Activated T-cell treated with anti-CD3 and anti-CD28 coated beads, Interleukin-2, amount 50 U/mL, for 24 hours (primary cell): ENCODE results near the gene SRBD1.

Source experiments
- DNase-seq: peaks from one replicate; pipeline ENCODE4 v3.0.0-alpha.2; 2020
- H3K27ac Mint-ChIP-seq: 2 replicates; pipeline ENCODE4 v1.8.0; 2020; ENCODE audit warnings: mild to moderate bottlenecking, mixed read lengths
- H3K27me3 Mint-ChIP-seq: 2 replicates; pipeline ENCODE4 v1.8.0; 2020; ENCODE audit warnings: mixed read lengths
- H3K36me3 Mint-ChIP-seq: 2 replicates; pipeline ENCODE4 v1.8.0; 2020; ENCODE audit warnings: low read depth, mixed read lengths
- H3K4me1 Mint-ChIP-seq: 2 replicates; pipeline ENCODE4 v1.8.0; 2020; ENCODE audit warnings: low read depth, mixed read lengths
- H3K4me3 Mint-ChIP-seq: 2 replicates; pipeline ENCODE4 v1.8.0; 2020; ENCODE audit warnings: mild to moderate bottlenecking, moderate library complexity, mixed read lengths
- H3K9me3 Mint-ChIP-seq: 2 replicates; pipeline ENCODE4 v1.8.0; 2020; ENCODE audit warnings: mixed read lengths

Gene SRBD1

DNA sequence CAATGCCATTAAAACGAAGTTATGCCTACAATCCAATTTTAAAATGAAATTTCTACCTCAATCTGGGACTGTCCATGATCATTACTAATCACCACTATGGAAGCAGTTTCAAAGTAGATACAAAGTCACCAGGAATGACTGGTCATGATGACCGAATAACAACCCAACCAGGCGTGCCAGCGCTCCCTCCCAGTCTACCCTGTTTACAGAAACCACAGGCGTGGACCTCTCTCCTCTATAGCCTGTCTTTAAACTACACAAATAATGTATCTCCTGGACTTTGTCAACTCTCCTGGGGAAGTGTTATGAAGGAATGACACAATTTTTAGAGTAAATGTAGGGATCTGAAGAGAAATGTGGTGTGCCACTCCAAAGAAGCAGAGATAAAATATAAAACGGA is 150.2 kb downstream of the SRBD1 start:
- H3K36me3 Mint-ChIP-seq, result peaks cover 22% of the 10 kb centered on the region
- H3K4me1 Mint-ChIP-seq, result no peaks in the 10 kb centered on the region
- H3K27ac Mint-ChIP-seq, result no peak overlapping the region
- H3K4me3 Mint-ChIP-seq, result no peak overlapping the region
- no peaks in the 10 kb centered on the region for H3K9me3 Mint-ChIP-seq
- no peak for DNase-seq
- no peaks in the 10 kb centered on the region for H3K27me3 Mint-ChIP-seq

DNA sequence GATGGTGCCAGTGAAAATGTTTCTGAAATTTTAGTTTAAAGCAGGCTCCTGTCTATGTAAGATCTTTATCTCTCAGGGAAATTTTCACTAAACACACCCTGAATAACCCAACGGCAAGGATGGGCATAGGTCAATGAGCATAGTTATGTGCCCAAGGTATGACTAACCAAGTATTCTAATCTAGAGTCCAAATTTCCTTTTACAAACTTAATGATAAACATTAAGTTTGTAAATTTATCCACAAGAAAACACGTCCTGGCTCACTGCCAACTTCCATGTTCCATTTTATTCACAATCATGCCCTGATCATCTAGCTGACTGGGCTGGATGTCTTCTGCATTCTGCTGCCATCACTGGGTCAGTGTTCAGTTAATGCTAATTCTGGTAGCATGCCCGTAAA is 151.2 kb downstream of the SRBD1 start:
- Mint-ChIP-seq H3K27me3 (no peaks in the 10 kb centered on the region), H3K27ac (no peak overlapping the region)
- DNase-seq, result no peak

DNA sequence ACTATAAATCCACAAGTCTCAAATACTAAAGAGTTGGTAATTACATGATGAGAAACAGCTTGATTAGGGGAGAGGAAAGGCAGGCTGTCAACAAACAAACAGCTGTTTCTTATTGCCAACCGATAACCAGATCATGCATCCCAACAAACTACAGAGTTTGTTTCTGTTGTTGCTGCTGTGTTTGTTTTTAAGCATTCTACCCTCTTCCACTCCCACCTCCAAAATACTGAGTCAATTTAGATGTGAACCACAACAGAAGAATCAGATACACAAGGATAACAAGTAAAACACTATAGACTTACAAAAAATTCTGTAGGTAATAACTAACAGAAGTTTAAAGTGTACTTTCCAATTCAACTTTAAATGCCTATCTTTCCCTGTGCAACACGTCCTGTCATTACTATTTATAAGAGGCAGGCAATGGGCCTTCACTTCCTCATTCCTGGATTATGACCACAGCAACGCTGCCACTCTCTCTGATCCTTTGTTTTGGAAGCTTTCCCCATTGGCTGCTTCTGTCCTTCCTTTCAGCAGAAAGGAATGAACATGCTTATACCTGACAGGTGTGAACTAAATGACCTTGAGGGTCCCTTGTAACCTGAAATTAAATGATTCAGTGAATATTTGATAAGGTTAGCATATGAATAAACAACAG is 152.0 kb downstream of the SRBD1 start:
- H3K4me3 Mint-ChIP-seq, result no peak overlapping the region
- no peak for DNase-seq
- H3K27ac Mint-ChIP-seq, result no peak overlapping the region
- H3K9me3 Mint-ChIP-seq, result no peaks in the 10 kb centered on the region
- H3K4me1 Mint-ChIP-seq, result no peaks in the 10 kb centered on the region
- H3K27me3 Mint-ChIP-seq, result no peaks in the 10 kb centered on the region
- H3K36me3 Mint-ChIP-seq, result peaks cover 22% of the 10 kb centered on the region

More for the DNA sequence above, 151.2 kb downstream of the SRBD1 start:
- Mint-ChIP-seq H3K4me1 (no peaks in the 10 kb centered on the region), H3K36me3 (peaks cover 22% of the 10 kb centered on the region), H3K9me3 (no peaks in the 10 kb centered on the region), H3K4me3 (no peak overlapping the region)

DNA sequence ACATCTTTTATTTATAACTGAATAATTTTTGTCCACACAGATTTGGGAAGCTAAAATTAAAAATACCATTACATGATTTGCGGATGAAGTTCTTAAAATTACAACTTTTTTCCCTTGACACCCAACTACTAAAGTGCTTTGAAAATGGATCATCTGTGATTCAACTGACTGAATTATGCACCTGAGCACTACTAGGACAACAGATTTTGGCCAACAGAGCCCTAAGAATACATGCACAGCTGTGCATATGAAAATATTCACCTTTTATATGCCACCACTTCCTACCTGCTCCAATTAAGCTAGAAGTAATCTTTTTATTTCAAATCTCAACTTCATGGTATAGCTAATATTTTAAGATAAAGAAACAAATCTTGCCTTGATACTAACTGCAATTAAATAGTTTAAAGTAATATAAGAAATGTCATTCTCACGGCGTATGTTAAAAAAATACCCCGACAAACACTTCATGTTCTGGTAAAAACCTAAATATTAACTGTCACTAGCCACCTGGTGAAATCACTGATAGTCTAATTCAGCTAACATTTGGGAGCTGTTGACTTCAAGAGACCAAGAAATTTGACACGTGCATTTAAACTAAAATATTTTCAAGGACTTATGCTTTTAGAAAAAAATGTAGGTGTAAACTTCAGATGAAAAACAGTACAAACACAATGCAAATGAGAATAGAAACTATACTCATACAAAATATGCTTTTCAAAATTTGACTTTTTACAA is 153.7 kb downstream of the SRBD1 start:
- H3K4me1 Mint-ChIP-seq, result no peaks in the 10 kb centered on the region
- peaks cover 22% of the 10 kb centered on the region for H3K36me3 Mint-ChIP-seq
- H3K4me3 Mint-ChIP-seq, result no peak overlapping the region
- H3K27me3 Mint-ChIP-seq, result no peaks in the 10 kb centered on the region
- H3K9me3 Mint-ChIP-seq, result no peaks in the 10 kb centered on the region
- DNase-seq, result no peak
- H3K27ac Mint-ChIP-seq, result no peak overlapping the region

- Mint-ChIP-seq H3K4me1 (no peaks in the 10 kb centered on the region), H3K4me3 (no peak overlapping the region), H3K36me3 (peaks cover 2% of the 10 kb centered on the region), H3K9me3 (no peaks in the 10 kb centered on the region), H3K27me3 (no peaks in the 10 kb centered on the region), H3K27ac (no peak overlapping the region)
- no peak for DNase-seq
Measured at GRCh38 chr2:45452866-45453265, 158.2 kb downstream of the SRBD1 start.

DNA sequence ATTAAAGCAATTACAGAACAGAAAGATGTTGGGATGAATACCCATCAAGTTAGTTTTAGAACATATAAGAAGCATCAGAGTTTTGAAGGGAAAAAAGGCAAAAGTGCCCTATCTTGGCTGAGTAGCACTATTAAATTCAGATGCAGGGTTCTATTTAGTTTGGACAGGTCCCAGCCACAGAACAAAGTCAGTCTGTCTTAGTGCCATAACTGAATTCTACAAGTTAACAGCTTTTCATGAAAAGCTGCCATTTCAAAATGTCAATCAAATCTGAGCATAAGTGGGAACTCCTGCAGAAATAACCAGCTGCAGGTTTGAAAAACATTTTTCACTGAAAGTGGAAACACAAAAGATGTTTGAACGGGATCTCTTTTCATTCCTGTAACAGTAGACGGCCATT is 160.4 kb downstream of the SRBD1 start:
- no peaks in the 10 kb centered on the region for H3K9me3 Mint-ChIP-seq
- H3K27me3 Mint-ChIP-seq, result no peaks in the 10 kb centered on the region
- DNase-seq, result no peak
- H3K27ac Mint-ChIP-seq, result no peak overlapping the region
- no peak overlapping the region for H3K4me3 Mint-ChIP-seq
- peaks cover 11% of the 10 kb centered on the region for H3K36me3 Mint-ChIP-seq
- no peaks in the 10 kb centered on the region for H3K4me1 Mint-ChIP-seq

- no peak for DNase-seq
- Mint-ChIP-seq H3K9me3 (no peaks in the 10 kb centered on the region), H3K27me3 (no peaks in the 10 kb centered on the region), H3K4me1 (peaks cover 1% of the 10 kb centered on the region), H3K36me3 (peaks cover 20% of the 10 kb centered on the region), H3K4me3 (no peak overlapping the region), H3K27ac (no peak overlapping the region)
Measured at GRCh38 chr2:45448217-45448616, 162.8 kb downstream of the SRBD1 start.

GRCh38 chr2:45446016-45446415 is 165.1 kb downstream of the SRBD1 start:
- no peak overlapping the region for H3K27ac Mint-ChIP-seq
- H3K4me1 Mint-ChIP-seq, result peaks cover 3% of the 10 kb centered on the region
- DNase-seq, result no peak
- peaks cover 28% of the 10 kb centered on the region for H3K36me3 Mint-ChIP-seq
- no peaks in the 10 kb centered on the region for H3K27me3 Mint-ChIP-seq
- no peak overlapping the region for H3K4me3 Mint-ChIP-seq
- H3K9me3 Mint-ChIP-seq, result no peaks in the 10 kb centered on the region

DNA sequence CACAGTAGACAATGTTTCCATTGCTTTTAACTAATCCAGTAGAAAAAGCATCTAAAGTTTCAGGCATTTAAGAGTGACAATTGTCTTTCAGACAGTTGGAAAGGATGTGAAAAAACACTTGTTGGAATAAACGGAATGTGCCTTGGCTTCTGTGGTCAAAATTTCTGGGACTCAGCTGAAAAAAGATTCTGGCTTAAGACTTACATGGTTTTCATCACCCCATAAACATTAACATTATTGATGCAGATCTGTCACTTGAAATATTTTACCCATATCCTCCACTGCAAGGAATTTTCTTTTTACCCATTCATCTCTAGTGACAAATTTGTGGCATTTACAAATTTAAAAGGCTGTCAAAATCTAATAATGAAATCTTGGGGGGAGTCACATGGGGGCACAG is 166.0 kb downstream of the SRBD1 start:
- no peaks in the 10 kb centered on the region for H3K9me3 Mint-ChIP-seq
- H3K4me3 Mint-ChIP-seq, result no peak overlapping the region
- no peaks in the 10 kb centered on the region for H3K27me3 Mint-ChIP-seq
- DNase-seq, result no peak
- H3K27ac Mint-ChIP-seq, result no peak overlapping the region
- peaks cover 3% of the 10 kb centered on the region for H3K4me1 Mint-ChIP-seq
- peaks cover 31% of the 10 kb centered on the region for H3K36me3 Mint-ChIP-seq

- no peak overlapping the region for H3K4me3 Mint-ChIP-seq
- peaks cover 3% of the 10 kb centered on the region for H3K4me1 Mint-ChIP-seq
- no peaks in the 10 kb centered on the region for H3K9me3 Mint-ChIP-seq
- DNase-seq, result no peak
- H3K27me3 Mint-ChIP-seq, result no peaks in the 10 kb centered on the region
- H3K27ac Mint-ChIP-seq, result no peak overlapping the region
- peaks cover 41% of the 10 kb centered on the region for H3K36me3 Mint-ChIP-seq
Measured at GRCh38 chr2:45443012-45443411, 168.1 kb downstream of the SRBD1 start.

- H3K36me3 Mint-ChIP-seq, result peaks cover 50% of the 10 kb centered on the region
- no peak for DNase-seq
- peaks cover 9% of the 10 kb centered on the region for H3K4me1 Mint-ChIP-seq
- no peak overlapping the region for H3K4me3 Mint-ChIP-seq
- no peaks in the 10 kb centered on the region for H3K27me3 Mint-ChIP-seq
- H3K27ac Mint-ChIP-seq, result no peak overlapping the region
- peaks cover 6% of the 10 kb centered on the region for H3K9me3 Mint-ChIP-seq
Measured at GRCh38 chr2:45442026-45442425, 169.0 kb downstream of the SRBD1 start.

DNA sequence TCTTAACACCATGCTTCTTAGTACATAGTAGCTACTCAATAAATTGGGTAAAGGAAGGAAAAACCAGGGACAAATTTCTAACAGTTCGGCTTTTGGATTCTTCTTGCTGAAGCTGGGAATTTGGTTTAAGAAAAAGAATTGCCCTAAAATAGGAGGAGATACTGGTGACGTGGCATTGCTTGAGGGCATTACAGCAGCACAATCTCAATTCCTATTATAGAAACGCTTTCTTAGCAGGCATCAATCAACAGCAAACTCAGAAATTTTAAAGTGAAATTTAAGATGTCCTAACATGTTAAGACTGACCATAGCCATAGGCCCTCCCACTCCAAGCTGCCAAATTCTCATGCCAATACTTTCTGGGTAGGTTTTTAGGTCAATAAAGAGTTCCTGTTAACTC is 169.5 kb downstream of the SRBD1 start:
- no peak overlapping the region for H3K4me3 Mint-ChIP-seq
- no peak for DNase-seq
- no peaks in the 10 kb centered on the region for H3K27me3 Mint-ChIP-seq
- H3K27ac Mint-ChIP-seq, result no peak overlapping the region
- H3K4me1 Mint-ChIP-seq, result peaks cover 11% of the 10 kb centered on the region
- peaks cover 54% of the 10 kb centered on the region for H3K36me3 Mint-ChIP-seq
- H3K9me3 Mint-ChIP-seq, result peaks cover 6% of the 10 kb centered on the region

DNA sequence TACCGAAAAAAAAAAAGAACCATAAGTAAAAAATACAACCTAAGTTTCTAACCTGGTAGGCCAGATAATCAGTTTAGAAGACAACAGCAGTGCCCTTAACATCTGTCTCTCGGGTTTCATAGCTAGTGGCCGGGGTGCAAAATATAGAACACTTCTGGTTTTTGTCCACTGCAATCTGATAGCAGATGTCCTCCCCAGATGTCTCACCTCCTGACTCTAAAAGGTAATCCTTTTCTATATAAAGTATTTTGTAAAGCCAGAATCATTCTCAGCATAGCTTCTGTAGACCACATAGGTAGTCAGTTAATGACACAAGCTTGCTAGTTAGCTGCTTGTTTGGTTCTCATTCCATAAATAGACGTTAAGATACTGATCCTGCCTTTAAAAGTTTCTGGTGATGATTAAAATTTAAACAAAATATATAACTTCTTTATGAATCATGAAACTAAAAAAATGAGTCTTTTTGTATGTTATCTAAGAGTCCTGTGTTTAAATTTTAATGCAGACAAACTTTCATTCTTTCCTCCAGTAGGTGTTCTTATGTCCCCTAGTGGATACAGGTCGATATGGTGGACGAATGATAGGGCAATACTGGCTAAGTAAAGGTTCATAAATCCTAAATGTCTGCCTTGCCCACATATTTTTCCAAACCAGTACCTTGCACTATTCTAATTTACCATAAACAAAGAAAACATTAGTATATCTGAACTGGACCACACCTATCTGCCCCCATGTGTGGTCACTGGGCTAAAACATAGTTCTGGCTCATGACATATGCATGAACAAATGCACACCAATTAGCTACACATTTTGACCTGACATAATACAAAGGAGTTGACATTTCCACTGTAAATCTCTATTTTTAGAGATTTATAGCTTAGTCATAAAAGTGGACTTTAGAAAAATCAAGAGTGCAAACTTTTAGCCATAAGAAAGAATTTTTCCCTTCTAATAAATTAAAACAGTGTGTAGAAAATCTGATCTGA is 171.0 kb downstream of the SRBD1 start:
- DNase-seq, result no peak
- no peak overlapping the region for H3K4me3 Mint-ChIP-seq
- H3K9me3 Mint-ChIP-seq, result peaks cover 9% of the 10 kb centered on the region
- peaks cover 52% of the 10 kb centered on the region for H3K36me3 Mint-ChIP-seq
- peaks cover 18% of the 10 kb centered on the region for H3K4me1 Mint-ChIP-seq
- no peak overlapping the region for H3K27ac Mint-ChIP-seq
- no peaks in the 10 kb centered on the region for H3K27me3 Mint-ChIP-seq

DNA sequence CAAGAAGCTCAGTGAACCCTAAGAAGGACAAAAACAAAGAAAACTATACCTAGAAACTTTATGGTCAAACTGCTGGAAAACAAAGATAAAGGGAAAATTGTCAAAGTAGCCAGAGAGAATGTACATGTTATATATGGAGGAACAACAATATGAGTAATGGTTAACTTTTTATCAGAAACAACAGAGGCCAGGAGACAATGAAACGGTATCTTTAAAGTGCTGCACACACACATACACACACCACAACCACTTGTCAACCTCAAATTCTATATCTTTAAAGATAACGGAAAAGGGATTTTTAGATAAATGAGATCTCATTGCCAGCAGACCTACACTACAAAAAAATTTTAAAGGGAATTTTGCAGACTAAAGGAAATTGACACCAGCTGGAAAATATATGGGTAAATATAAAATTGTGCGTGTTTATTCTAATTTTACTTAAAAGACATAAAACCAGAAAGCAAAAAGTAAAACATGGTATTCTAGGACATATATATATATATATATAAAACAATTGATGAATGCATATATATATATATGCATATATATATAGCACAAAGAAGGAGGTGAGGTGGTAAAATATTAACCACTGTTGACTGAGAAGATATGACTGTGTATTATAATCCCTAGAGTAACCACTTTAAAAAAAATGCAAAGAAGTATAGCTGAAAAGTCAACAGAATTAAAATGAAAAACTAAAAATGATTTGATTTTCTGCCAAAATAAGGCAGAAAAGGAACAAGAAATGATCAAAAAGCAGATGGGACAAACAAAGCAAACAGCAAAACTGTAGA is 172.0 kb downstream of the SRBD1 start:
- no peak overlapping the region for H3K27ac Mint-ChIP-seq
- H3K9me3 Mint-ChIP-seq, result peaks cover 9% of the 10 kb centered on the region
- H3K4me3 Mint-ChIP-seq, result no peak overlapping the region
- no peaks in the 10 kb centered on the region for H3K27me3 Mint-ChIP-seq
- no peak for DNase-seq
- peaks cover 18% of the 10 kb centered on the region for H3K4me1 Mint-ChIP-seq
- peaks cover 52% of the 10 kb centered on the region for H3K36me3 Mint-ChIP-seq
